ENCODE data around the gene LRIT2. TPM values are rescaled to one million over a fixed set of nuclear protein-coding genes. Genes with fewer than 3 reads are reported as not detected.

LRIT2 gene
- total and polyA plus RNA-seq, 9 of the 15 experiments (the other 6 are each of a cell fraction or from before 2014, with no cell fraction given): not detected

DNA sequence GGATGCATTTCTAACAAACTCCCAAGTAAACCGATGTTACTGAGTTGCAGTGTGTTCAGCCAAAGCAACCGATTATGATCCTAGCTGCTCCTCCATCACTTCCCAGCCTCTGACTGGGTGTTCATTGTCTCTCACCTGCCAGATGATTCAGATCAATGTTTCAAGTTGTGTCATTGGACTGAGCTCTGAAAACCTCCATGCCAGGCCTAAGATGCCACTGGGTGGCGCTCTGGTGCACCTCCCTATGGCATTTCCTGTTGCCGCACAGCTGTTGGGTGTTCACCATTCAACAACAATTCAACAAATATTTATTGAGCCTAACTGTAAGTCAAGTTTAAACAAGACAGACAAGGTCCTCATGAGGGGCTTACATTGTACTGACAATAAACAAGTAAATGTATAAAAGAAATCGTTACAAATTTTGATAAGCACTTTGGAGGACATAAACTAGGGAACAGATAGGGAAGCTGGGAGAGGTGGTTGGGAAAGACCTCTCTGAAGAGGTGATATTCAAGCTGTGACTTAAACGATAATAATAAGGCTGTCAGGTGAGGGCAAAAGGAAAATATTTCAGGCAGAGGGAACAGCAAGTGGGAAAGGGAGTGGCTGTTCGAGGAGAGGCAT is 42.3 kb upstream of the LRIT2 start (continued):
- TF ChIP-seq, protein P1, sequence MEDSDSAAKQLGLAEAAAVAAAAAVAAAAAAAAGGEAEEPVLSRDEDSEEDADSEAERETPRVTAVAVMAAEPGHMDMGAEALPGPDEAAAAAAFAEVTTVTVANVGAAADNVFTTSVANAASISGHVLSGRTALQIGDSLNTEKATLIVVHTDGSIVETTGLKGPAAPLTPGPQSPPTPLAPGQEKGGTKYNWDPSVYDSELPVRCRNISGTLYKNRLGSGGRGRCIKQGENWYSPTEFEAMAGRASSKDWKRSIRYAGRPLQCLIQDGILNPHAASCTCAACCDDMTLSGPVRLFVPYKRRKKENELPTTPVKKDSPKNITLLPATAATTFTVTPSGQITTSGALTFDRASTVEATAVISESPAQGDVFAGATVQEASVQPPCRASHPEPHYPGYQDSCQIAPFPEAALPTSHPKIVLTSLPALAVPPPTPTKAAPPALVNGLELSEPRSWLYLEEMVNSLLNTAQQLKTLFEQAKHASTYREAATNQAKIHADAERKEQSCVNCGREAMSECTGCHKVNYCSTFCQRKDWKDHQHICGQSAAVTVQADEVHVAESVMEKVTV (CRISPR knock-in tag; IDR thresholded peaks at IDR 0.05): peak; percentile 60
- TF ChIP-seq, protein P2, sequence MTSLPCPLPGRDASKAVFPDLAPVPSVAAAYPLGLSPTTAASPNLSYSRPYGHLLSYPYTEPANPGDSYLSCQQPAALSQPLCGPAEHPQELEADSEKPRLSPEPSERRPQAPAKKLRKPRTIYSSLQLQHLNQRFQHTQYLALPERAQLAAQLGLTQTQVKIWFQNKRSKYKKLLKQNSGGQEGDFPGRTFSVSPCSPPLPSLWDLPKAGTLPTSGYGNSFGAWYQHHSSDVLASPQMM (CRISPR knock-in tag; IDR thresholded peaks at IDR 0.05): no peak

GRCh38 chr10:84265418-84265817 is 40.1 kb upstream of the LRIT2 start:
- peaks cover 3 to 41% of the 10 kb centered on the region in 2 experiments; a peak in 2 of 5 replicates for H3K27me3 ChIP-seq (ENCODE audit: control insufficient read depth in 2 of 2, insufficient read depth in 2 of 2, low read length in 2 of 2)
- no peaks in the 10 kb centered on the region; the same call in 1 of the 2 replicates for H4K20me1 ChIP-seq (replicated peaks; ENCODE audit: control insufficient read depth, insufficient read depth, low read length)
- no peaks in the 10 kb centered on the region for H3K4me1 ChIP-seq (replicated peaks in 1 of 2; ENCODE audit: control insufficient read depth in 2 of 2, insufficient read depth in 2 of 2, low read length in 2 of 2)
- intact Hi-C loops (cut with micrococcal nuclease): loop anchor here (2.0 to 5.0 kb wide), 3 partner anchors 37 to 87 kb away; partner anchors contain the start of gene CCSER2
- in situ Hi-C loops (cut with MboI): loop anchor here (5.0 kb wide), 2 partner anchors 62 to 277 kb away; partner anchors contain the start of gene CCSER2
- DNase-seq (ENCODE audit: extremely low read depth in 1 of 4, low spot score in 3 of 4) (no peak), ATAC-seq (no peak), FAIRE-seq (no peak)
- H2AFZ ChIP-seq (ENCODE audit: low read depth, low read length): no peak overlapping the region
- no peaks in the 10 kb centered on the region for H3K79me2 ChIP-seq (ENCODE audit: control insufficient read depth, insufficient read depth, low read length)
- H3K36me3 ChIP-seq (ENCODE audit: control insufficient read depth, insufficient read depth, low read length): no peaks in the 10 kb centered on the region
- no peak overlapping the region for H3K4me2 ChIP-seq (ENCODE audit: insufficient read depth, low read length)
- no TSS peak for BruUV-seq (replicated peaks)
- H3K27ac ChIP-seq (ENCODE audit: extremely low read depth, low read depth, low read length): no peak overlapping the region
- 0% methylated on average over 4 of the region's 4 CpGs for WGBS (ENCODE audit: insufficient coverage, low coverage, missing lambda C conversion rate)
- CTCF ChIA-PET (ENCODE audit: low intra/inter-chr PET ratio): interaction anchor here (1.8 to 6.4 kb wide), 2 partner anchors 110 to 273 kb away, joined by 13 to 97 read pairs; no protein-coding TSS in a partner anchor
- no peak overlapping the region for H3K9ac ChIP-seq (ENCODE audit: insufficient read depth in 1 of 2, low read depth in 2 of 2, low read length in 2 of 2)
- no peaks in the 10 kb centered on the region for H3K9me3 ChIP-seq (replicated peaks; ENCODE audit: control insufficient read depth, insufficient read depth, low read depth, low read length)
- POLR2A ChIA-PET: no interaction called here
- H3K9me1 ChIP-seq (ENCODE audit: control insufficient read depth, insufficient read depth, low read length): no peaks in the 10 kb centered on the region
- no peak overlapping the region for H3K4me3 ChIP-seq
- TF ChIP-seq, protein P3, sequence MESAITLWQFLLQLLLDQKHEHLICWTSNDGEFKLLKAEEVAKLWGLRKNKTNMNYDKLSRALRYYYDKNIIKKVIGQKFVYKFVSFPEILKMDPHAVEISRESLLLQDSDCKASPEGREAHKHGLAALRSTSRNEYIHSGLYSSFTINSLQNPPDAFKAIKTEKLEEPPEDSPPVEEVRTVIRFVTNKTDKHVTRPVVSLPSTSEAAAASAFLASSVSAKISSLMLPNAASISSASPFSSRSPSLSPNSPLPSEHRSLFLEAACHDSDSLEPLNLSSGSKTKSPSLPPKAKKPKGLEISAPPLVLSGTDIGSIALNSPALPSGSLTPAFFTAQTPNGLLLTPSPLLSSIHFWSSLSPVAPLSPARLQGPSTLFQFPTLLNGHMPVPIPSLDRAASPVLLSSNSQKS (CRISPR knock-in tag; IDR thresholded peaks at IDR 0.05): no peak
- no peak for TF ChIP-seq CSDE1 (IDR thresholded peaks at IDR 0.05)
- no peak for TF ChIP-seq ZNF76 (CRISPR knock-in tag; IDR thresholded peaks at IDR 0.05; ENCODE audit: borderline replicate concordance)
- TF ChIP-seq, protein P4, sequence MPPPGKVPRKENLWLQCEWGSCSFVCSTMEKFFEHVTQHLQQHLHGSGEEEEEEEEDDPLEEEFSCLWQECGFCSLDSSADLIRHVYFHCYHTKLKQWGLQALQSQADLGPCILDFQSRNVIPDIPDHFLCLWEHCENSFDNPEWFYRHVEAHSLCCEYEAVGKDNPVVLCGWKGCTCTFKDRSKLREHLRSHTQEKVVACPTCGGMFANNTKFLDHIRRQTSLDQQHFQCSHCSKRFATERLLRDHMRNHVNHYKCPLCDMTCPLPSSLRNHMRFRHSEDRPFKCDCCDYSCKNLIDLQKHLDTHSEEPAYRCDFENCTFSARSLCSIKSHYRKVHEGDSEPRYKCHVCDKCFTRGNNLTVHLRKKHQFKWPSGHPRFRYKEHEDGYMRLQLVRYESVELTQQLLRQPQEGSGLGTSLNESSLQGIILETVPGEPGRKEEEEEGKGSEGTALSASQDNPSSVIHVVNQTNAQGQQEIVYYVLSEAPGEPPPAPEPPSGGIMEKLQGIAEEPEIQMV (tag; conservative IDR thresholded peaks at IDR 0.05; ENCODE audit: low read depth): no peak
- TF ChIP-seq SIN3B (IDR thresholded peaks at IDR 0.05; ENCODE audit: low read depth): no peak

Measured in K562 (cell line).